HepG2 (cell line): ENCODE data around the gene ZNF26. TPM values are rescaled to one million over a fixed set of nuclear protein-coding genes. Genes with fewer than 3 reads are reported as not detected.

Source experiments
- ATRX ChIP-seq: sonication (generic); formaldehyde crosslinking; IDR thresholded peaks from 2 replicates; pipeline ENCODE4 v1.4.0; 2020; ENCODE audit warnings: missing genetic modification reagents, borderline replicate concordance
- CREB1 ChIP-seq, 2 experiments: fragments of 450-650 bp in 1 of 2; IDR thresholded peaks; 2 replicates each; pipeline ENCODE4 v1.6.1; 2016 to 2017; ENCODE audit warnings: control low read depth in 1 of 2, mild to moderate bottlenecking in 1 of 2, missing compliant biosample characterization in 1 of 2, missing genetic modification characterization in 1 of 2
- DNMT1 ChIP-seq: sonication (generic); formaldehyde crosslinking; IDR thresholded peaks from 2 replicates; pipeline ENCODE4 v1.5.1; 2020; ENCODE audit warnings: mild to moderate bottlenecking, missing genetic modification reagents
- GATA4 ChIP-seq: sonication (generic); IDR thresholded peaks from 2 replicates; pipeline ENCODE4 v1.6.1; 2016; ENCODE audit warnings: antibody characterized with exemption, low read depth, borderline replicate concordance
- KAT7 ChIP-seq: IDR thresholded peaks from 2 replicates; pipeline ENCODE4 v1.6.1; 2018; ENCODE audit warnings: borderline replicate concordance, missing compliant biosample characterization
- NCOA1 ChIP-seq: sonication (generic); formaldehyde crosslinking; IDR thresholded peaks from 2 replicates; pipeline ENCODE4 v1.9.0; 2021; ENCODE audit warnings: missing genetic modification reagents
- PPARG ChIP-seq: conservative IDR thresholded peaks from 2 replicates; pipeline ENCODE4 v1.6.1; 2016; ENCODE audit warnings: missing biosample characterization, missing genetic modification reagents
- SMC3 ChIP-seq: IDR thresholded peaks from 2 replicates; pipeline ENCODE4 v1.6.1; 2011; ENCODE audit warnings: low read length, improper control_type of control experiment
- SOX5 ChIP-seq: IDR thresholded peaks from 2 replicates; pipeline ENCODE4 v1.6.1; 2016; ENCODE audit warnings: borderline replicate concordance
- TGIF2 ChIP-seq: IDR thresholded peaks from 2 replicates; pipeline ENCODE4 v1.6.1; 2016; ENCODE audit warnings: control low read depth, missing compliant biosample characterization
- TOE1 ChIP-seq: sonication (generic); formaldehyde crosslinking; IDR thresholded peaks from 2 replicates; pipeline ENCODE4 v1.4.0; 2020; ENCODE audit warnings: mild to moderate bottlenecking, missing genetic modification reagents
- ZIK1 ChIP-seq: sonication (generic); formaldehyde crosslinking; IDR thresholded peaks from 2 replicates; pipeline ENCODE4 v1.5.0; 2020; ENCODE audit warnings: mild to moderate bottlenecking, low read depth, missing genetic modification reagents, borderline replicate concordance
- ZKSCAN1 ChIP-seq: fragments of 150-350 bp; IDR thresholded peaks from 2 replicates; pipeline ENCODE4 v1.6.1; 2014; ENCODE audit warnings: low read length
- ZNF138 ChIP-seq: sonication (generic); formaldehyde crosslinking; IDR thresholded peaks from 2 replicates; pipeline ENCODE4 v1.5.0; 2020; ENCODE audit warnings: mild to moderate bottlenecking, low read depth, missing genetic modification reagents
- ZNF17 ChIP-seq: sonication (generic); formaldehyde crosslinking; IDR thresholded peaks from 2 replicates; pipeline ENCODE4 v1.5.0; 2020; ENCODE audit warnings: mild to moderate bottlenecking, missing genetic modification reagents
- ZNF367 ChIP-seq: sonication (generic); formaldehyde crosslinking; IDR thresholded peaks from 2 replicates; pipeline ENCODE4 v1.4.0; 2020; ENCODE audit warnings: missing genetic modification reagents, borderline replicate concordance
- ZNF878 ChIP-seq: sonication (generic); formaldehyde crosslinking; IDR thresholded peaks from 2 replicates; pipeline ENCODE4 v1.8.1; 2023; ENCODE audit warnings: mild to moderate bottlenecking, missing genetic modification reagents, moderate library complexity
- polyA plus RNA-seq, 8 experiments: library from polyadenylated mRNA; depleted of rRNA in 3 of 8; stranded (reverse) in 7 of 8; unstranded in 1 of 8; fragments of >200 nt; fragmentation: Illumina TruSeq in 4 of 8; extraction: Trizol in 4 of 8; gene quantifications; 2 replicates each; pipeline versions ENCODE4 v1.2.1 to v1.2.3, GENCODE V29; 2011 to 2016; ENCODE audit warnings: low read depth in 4 of 8, missing spikeins in 1 of 8, mixed read lengths in 1 of 8; ENCODE audit not compliant: insufficient read depth in 1 of 8
- total RNA-seq, 5 experiments: library from RNA; depleted of rRNA; stranded (reverse); fragments of >200 nt; fragmentation: Illumina TruSeq; extraction: Trizol; gene quantifications; 2 replicates each; pipeline ENCODE4 v1.2.3, GENCODE V29; 2016; ENCODE audit warnings: low read depth in 1 of 5
- TF ChIP-seq, protein P1 (sequence below): sonication (generic); formaldehyde crosslinking; IDR thresholded peaks from 2 replicates; pipeline ENCODE4 v1.5.0; 2020; ENCODE audit warnings: mild to moderate bottlenecking, missing genetic modification reagents
- TF ChIP-seq, protein P2 (sequence below): sonication (generic); formaldehyde crosslinking; IDR thresholded peaks from 2 replicates; pipeline ENCODE4 v1.4.0; 2020; ENCODE audit warnings: missing genetic modification reagents, borderline replicate concordance
- TF ChIP-seq, protein P3 (sequence below): sonication (generic); formaldehyde crosslinking; IDR thresholded peaks from 2 replicates; pipeline ENCODE4 v1.4.0; 2020; ENCODE audit warnings: missing genetic modification reagents, borderline replicate concordance

ZNF26 gene
- total and polyA plus RNA-seq, 2 of the 13 experiments (the other 11 are each of a cell fraction or from before 2014, with no cell fraction given): 3.8 to 6.5 TPM

DNA sequence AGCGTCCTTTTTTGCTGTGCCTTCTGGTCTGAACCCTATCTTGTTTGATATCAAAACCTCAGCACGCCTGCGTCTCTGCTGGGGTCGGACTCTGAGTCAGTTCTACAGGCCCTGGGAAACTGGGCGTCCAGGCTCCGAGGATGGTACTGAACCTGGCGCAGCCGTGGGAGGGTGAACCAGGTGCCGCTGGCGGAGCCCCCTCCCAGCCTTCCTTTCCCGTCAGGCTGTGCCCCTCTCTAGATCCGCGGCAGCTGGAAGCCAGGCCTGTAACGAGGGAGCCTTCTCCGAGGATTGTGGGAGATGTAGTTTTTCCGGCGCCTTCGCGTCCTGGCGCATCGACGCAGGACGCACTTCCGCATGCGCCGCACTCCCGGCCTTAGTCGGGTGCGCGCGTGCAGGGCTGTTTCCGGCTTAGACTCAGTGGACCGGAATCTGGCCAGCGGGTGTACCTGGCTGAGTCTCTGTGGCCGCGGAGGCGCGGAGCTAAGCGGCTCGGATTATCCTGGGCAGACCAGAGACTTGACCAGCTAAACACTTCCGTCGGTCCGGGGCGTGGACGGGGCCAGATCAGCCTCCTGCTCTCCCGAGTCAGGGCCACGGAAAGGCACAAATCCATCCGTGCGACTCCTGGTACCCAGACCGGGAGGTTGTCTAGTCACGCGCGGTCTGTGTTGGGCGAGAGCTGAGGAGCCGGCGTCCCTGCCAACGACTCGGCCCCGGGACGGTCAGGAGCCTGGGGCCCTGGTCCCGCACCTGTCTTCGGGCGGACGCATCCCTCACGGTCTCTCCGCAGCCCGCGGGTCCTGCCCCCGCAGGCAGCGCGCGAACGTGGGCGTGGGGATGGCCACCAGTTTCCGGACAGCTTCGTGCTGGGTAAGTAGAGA, at the start of gene ZNF26 (continued):
- TF ChIP-seq ZNF878 (CRISPR knock-in tag): no peak
- TF ChIP-seq ATRX: no peak
- no peak for TF ChIP-seq ZNF367 (CRISPR knock-in tag)
- TF ChIP-seq, protein P1, sequence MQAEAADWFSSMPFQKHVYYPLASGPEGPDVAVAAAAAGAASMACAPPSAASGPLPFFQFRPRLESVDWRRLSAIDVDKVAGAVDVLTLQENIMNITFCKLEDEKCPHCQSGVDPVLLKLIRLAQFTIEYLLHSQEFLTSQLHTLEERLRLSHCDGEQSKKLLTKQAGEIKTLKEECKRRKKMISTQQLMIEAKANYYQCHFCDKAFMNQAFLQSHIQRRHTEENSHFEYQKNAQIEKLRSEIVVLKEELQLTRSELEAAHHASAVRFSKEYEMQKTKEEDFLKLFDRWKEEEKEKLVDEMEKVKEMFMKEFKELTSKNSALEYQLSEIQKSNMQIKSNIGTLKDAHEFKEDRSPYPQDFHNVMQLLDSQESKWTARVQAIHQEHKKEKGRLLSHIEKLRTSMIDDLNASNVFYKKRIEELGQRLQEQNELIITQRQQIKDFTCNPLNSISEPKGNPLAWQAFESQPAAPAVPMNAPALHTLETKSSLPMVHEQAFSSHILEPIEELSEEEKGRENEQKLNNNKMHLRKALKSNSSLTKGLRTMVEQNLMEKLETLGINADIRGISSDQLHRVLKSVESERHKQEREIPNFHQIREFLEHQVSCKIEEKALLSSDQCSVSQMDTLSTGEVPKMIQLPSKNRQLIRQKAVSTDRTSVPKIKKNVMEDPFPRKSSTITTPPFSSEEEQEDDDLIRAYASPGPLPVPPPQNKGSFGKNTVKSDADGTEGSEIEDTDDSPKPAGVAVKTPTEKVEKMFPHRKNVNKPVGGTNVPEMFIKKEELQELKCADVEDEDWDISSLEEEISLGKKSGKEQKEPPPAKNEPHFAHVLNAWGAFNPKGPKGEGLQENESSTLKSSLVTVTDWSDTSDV (CRISPR knock-in tag): no peak
- peak; percentile 54; the same call in 1 of the 2 replicates for TF ChIP-seq TOE1 (CRISPR knock-in tag)
- TF ChIP-seq KAT7 (CRISPR knock-in tag): peak; percentile 87; the same call in 1 of the 2 replicates
- TF ChIP-seq CREB1 (IDR thresholded peaks at IDR 0.05): peak; percentile 97
- TF ChIP-seq CREB1 (CRISPR knock-in tag; IDR thresholded peaks at IDR 0.05): peak; percentile 99
- TF ChIP-seq SOX5 (CRISPR knock-in tag): no peak; the same call in 1 of the 2 replicates
- peak; percentile 99 for TF ChIP-seq TGIF2
- no peak for TF ChIP-seq NCOA1
- TF ChIP-seq, protein P2, sequence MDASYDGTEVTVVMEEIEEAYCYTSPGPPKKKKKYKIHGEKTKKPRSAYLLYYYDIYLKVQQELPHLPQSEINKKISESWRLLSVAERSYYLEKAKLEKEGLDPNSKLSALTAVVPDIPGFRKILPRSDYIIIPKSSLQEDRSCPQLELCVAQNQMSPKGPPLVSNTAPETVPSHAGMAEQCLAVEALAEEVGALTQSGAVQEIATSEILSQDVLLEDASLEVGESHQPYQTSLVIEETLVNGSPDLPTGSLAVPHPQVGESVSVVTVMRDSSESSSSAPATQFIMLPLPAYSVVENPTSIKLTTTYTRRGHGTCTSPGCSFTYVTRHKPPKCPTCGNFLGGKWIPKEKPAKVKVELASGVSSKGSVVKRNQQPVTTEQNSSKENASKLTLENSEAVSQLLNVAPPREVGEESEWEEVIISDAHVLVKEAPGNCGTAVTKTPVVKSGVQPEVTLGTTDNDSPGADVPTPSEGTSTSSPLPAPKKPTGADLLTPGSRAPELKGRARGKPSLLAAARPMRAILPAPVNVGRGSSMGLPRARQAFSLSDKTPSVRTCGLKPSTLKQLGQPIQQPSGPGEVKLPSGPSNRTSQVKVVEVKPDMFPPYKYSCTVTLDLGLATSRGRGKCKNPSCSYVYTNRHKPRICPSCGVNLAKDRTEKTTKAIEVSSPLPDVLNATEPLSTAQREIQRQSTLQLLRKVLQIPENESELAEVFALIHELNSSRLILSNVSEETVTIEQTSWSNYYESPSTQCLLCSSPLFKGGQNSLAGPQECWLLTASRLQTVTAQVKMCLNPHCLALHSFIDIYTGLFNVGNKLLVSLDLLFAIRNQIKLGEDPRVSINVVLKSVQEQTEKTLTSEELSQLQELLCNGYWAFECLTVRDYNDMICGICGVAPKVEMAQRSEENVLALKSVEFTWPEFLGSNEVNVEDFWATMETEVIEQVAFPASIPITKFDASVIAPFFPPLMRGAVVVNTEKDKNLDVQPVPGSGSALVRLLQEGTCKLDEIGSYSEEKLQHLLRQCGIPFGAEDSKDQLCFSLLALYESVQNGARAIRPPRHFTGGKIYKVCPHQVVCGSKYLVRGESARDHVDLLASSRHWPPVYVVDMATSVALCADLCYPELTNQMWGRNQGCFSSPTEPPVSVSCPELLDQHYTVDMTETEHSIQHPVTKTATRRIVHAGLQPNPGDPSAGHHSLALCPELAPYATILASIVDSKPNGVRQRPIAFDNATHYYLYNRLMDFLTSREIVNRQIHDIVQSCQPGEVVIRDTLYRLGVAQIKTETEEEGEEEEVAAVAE: peak; percentile 90; the same call in 1 of the 2 replicates
- no peak for TF ChIP-seq ZNF17 (CRISPR knock-in tag)
- TF ChIP-seq GATA4: no peak; the same call in 1 of the 2 replicates
- TF ChIP-seq ZIK1 (CRISPR knock-in tag): no peak
- peak; percentile 48; the same call in 1 of the 2 replicates for TF ChIP-seq PPARG
- TF ChIP-seq, protein P3, sequence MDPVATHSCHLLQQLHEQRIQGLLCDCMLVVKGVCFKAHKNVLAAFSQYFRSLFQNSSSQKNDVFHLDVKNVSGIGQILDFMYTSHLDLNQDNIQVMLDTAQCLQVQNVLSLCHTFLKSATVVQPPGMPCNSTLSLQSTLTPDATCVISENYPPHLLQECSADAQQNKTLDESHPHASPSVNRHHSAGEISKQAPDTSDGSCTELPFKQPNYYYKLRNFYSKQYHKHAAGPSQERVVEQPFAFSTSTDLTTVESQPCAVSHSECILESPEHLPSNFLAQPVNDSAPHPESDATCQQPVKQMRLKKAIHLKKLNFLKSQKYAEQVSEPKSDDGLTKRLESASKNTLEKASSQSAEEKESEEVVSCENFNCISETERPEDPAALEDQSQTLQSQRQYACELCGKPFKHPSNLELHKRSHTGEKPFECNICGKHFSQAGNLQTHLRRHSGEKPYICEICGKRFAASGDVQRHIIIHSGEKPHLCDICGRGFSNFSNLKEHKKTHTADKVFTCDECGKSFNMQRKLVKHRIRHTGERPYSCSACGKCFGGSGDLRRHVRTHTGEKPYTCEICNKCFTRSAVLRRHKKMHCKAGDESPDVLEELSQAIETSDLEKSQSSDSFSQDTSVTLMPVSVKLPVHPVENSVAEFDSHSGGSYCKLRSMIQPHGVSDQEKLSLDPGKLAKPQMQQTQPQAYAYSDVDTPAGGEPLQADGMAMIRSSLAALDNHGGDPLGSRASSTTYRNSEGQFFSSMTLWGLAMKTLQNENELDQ (CRISPR knock-in tag): no peak
- TF ChIP-seq ZNF138 (CRISPR knock-in tag): no peak; the same call in 1 of the 2 replicates
- TF ChIP-seq ZKSCAN1: peak; percentile 40; the same call in 1 of the 2 replicates
- TF ChIP-seq DNMT1 (CRISPR knock-in tag): no peak
- no peak for TF ChIP-seq SMC3
